Stomach (tissue), 4 donors: ENCODE measurements around the gene PTGES3L.

Experiments
- EP300 ChIP-seq: sonication (generic); formaldehyde crosslinking; IDR thresholded peaks from one replicate; pipeline ENCODE4 v1.6.1; 2017; ENCODE audit warnings: antibody characterized with exemption
- POLR2A ChIP-seq, 4 donors: fragments of 450-650 bp; IDR thresholded peaks; one replicate each; pipeline ENCODE4 v1.6.1; 2016; ENCODE audit warnings: antibody characterized with exemption in 4 of 4, control low read depth in 2 of 4, mild to moderate bottlenecking in 1 of 4, moderate library complexity in 1 of 4
- POLR2AphosphoS5 ChIP-seq, 3 donors: sonication (generic); formaldehyde crosslinking; IDR thresholded peaks; one replicate each; pipeline ENCODE4 v1.6.1; 2016; ENCODE audit warnings: antibody characterized with exemption in 3 of 3
- TF ChIP-seq, protein P1 (sequence below), 7 experiments: fragments of 450-650 bp in 4 of 7; fragments of 200-600 bp in 3 of 7; sonication (generic) in 3 of 7; IDR thresholded peaks; one replicate each; pipeline ENCODE4 v1.5.1; 2016 to 2019; ENCODE audit warnings: antibody characterized with exemption in 7 of 7, control low read depth in 2 of 7, mild to moderate bottlenecking in 1 of 7

DNA sequence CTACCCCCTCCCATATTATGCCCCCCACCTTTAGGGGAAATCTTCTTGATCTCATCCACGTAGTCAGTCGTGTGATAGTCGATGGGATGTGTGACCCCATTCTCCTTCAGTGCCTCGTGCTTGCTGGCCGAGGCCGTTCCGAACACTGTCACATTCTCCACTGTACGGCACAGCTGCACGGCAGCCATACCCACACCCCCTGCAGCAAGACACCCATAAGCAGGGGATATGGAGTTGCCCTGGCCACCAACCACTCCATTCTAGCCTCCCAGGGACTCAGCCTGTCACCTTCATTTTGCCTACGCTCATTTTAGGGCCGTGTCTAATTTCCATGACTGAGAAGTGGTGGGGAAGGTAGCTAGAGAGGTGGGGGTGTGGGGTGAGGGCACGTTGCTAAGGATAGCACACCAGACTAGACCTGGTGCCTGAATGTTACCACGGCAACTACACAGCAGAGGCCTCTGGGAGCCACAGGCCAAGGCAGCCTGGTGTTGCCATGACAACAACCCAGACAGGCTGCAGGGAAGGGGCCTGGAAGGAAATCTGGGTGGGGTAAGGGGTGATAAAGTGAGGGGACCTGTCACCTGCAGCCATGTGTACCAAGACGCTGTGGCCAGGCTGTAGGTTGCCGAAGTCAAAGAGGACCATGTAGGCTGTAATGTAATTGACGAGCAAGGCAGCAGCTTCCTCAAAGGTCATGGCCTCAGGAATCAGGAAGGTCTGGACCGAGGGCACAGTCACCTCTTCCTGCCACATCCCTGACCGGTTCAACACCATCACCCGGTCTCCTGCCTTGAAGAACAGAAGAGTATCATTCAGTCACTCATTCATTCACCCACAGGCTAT lies 38.4 kb upstream of the PTGES3L start:
- TF ChIP-seq POLR2AphosphoS5 (IDR thresholded peaks at IDR 0.05) (no peak), POLR2A (IDR thresholded peaks at IDR 0.05) (no peak), EP300 (no peak)
- TF ChIP-seq, protein P1, sequence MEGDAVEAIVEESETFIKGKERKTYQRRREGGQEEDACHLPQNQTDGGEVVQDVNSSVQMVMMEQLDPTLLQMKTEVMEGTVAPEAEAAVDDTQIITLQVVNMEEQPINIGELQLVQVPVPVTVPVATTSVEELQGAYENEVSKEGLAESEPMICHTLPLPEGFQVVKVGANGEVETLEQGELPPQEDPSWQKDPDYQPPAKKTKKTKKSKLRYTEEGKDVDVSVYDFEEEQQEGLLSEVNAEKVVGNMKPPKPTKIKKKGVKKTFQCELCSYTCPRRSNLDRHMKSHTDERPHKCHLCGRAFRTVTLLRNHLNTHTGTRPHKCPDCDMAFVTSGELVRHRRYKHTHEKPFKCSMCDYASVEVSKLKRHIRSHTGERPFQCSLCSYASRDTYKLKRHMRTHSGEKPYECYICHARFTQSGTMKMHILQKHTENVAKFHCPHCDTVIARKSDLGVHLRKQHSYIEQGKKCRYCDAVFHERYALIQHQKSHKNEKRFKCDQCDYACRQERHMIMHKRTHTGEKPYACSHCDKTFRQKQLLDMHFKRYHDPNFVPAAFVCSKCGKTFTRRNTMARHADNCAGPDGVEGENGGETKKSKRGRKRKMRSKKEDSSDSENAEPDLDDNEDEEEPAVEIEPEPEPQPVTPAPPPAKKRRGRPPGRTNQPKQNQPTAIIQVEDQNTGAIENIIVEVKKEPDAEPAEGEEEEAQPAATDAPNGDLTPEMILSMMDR (IDR thresholded peaks at IDR 0.05) = no peak
